PC-3 (cell line): ENCODE measurements around the gene PSMB10. TPM values are rescaled to one million over a fixed set of nuclear protein-coding genes. Genes with fewer than 3 reads are reported as not detected.

ENCODE experiments used
- ATAC-seq: fragments of 200-7000 bp; cut with Tn5 transposase; 2 replicates; pipeline ENCODE4 v1.9.1; 2020; ENCODE audit warnings: mild to moderate bottlenecking, moderate library complexity
- BruUV-seq: library from RNA; stranded (reverse); fragments of 400-500 nt; replicated peaks from 2 replicates; lab custom pipeline; 2021; lab: Mats Ljungman, UMichigan
- CTCF ChIA-PET: fragments of 300-600 bp; sonication (Branson Sonifier 250); formaldehyde crosslinking; loops from one replicate; lab custom pipeline; 2022; ENCODE audit warnings: antibody characterized with exemption; lab: Charles Lee
- POLR2A ChIA-PET: fragments of 300-600 bp; sonication (Branson Sonifier 250); formaldehyde crosslinking; loops from one replicate; lab custom pipeline; 2022; ENCODE audit warnings: antibody characterized with exemption; ENCODE audit not compliant: unreplicated experiment; lab: Charles Lee
- DNase-seq: peaks from one replicate; pipeline ENCODE4 v3.0.0-alpha.2; 2015
- H2AFZ ChIP-seq: fragments of 300-600 bp; sonication (generic); 2 replicates; pipeline ENCODE4 v1.6.0; 2016; ENCODE audit warnings: antibody characterized with exemption, low read length
- H3F3A ChIP-seq: fragments of 300-600 bp; sonication (generic); one replicate; pipeline ENCODE4 v1.6.0; 2017; ENCODE audit warnings: antibody characterized with exemption, low read length, control low read depth, mild to moderate bottlenecking; ENCODE audit not compliant: unreplicated experiment
- H3K27ac ChIP-seq: fragments of 300-600 bp; sonication (generic); 2 replicates; pipeline ENCODE4 v1.5.1; 2016; ENCODE audit warnings: mild to moderate bottlenecking, low read length
- H3K27me3 ChIP-seq: fragments of 300-600 bp; sonication (generic); 2 replicates; pipeline ENCODE4 v1.6.1; 2016; ENCODE audit warnings: low read length, mixed read lengths
- H3K36me3 ChIP-seq: fragments of 300-600 bp; sonication (generic); 2 replicates; pipeline ENCODE4 v1.6.1; 2016; ENCODE audit warnings: low read depth, mixed run types, low read length, mixed read lengths
- H3K4me1 ChIP-seq: fragments of 300-600 bp; sonication (generic); 2 replicates; pipeline ENCODE4 v1.5.1; 2016; ENCODE audit warnings: low read length; ENCODE audit not compliant: insufficient read depth
- H3K4me2 ChIP-seq: fragments of 300-600 bp; sonication (generic); 2 replicates; pipeline ENCODE4 v1.6.0; 2016; ENCODE audit warnings: low read length
- H3K4me3 ChIP-seq: fragments of 300-600 bp; sonication (generic); 2 replicates; pipeline ENCODE4 v1.5.1; 2016; ENCODE audit warnings: mild to moderate bottlenecking, low read length, mixed read lengths
- H3K79me2 ChIP-seq: fragments of 300-600 bp; sonication (generic); 2 replicates; pipeline ENCODE4 v1.6.1; 2017; ENCODE audit warnings: low read length, mixed read lengths
- H3K9ac ChIP-seq: fragments of 300-600 bp; sonication (generic); 2 replicates; pipeline ENCODE4 v1.6.0; 2016; ENCODE audit warnings: mild to moderate bottlenecking, low read length
- H3K9me2 ChIP-seq: fragments of 300-600 bp; sonication (generic); replicated peaks from 2 replicates; pipeline ENCODE4 v1.6.1; 2016; ENCODE audit warnings: mixed run types, low read length, mixed read lengths
- H3K9me3 ChIP-seq: fragments of 300-600 bp; sonication (generic); 2 replicates; pipeline ENCODE4 v1.6.1; 2016; ENCODE audit warnings: low read length, mixed read lengths
- H4K20me1 ChIP-seq: fragments of 300-600 bp; sonication (generic); 2 replicates; pipeline ENCODE4 v1.6.1; 2016; ENCODE audit warnings: low read length, mixed read lengths
- EZH2 ChIP-seq: fragments of 300-600 bp; sonication (generic); IDR thresholded peaks from one replicate; pipeline ENCODE4 v1.6.1; 2017; ENCODE audit warnings: antibody characterized with exemption, mild to moderate bottlenecking, low read length; ENCODE audit not compliant: unreplicated experiment
- EZH2phosphoT487 ChIP-seq: fragments of 300-600 bp; sonication (generic); IDR thresholded peaks from 2 replicates; pipeline ENCODE4 v1.6.1; 2018; ENCODE audit warnings: mild to moderate bottlenecking, antibody characterized with exemption, low read length, borderline replicate concordance
- intact Hi-C: fragments of 100-400 bp; cut with micrococcal nuclease; formaldehyde crosslinking; loops from 2 replicates; pipeline ENCODE4 v1.9.0; 2023
- total RNA-seq: library from RNA; depleted of rRNA; stranded (reverse); fragments of >200 nt; gene quantifications from 2 replicates; pipeline ENCODE4 v1.2.3, GENCODE V29; 2014
- TF ChIP-seq, protein P1 (sequence below): fragments of 300-600 bp; sonication (generic); conservative IDR thresholded peaks from 2 replicates; pipeline ENCODE4 v1.5.1; 2017; ENCODE audit warnings: antibody characterized with exemption, low read depth, mild to moderate bottlenecking, low read length

The PSMB10 gene
- total RNA-seq, 1 experiment from 2014 or later = 52.0 TPM

DNA sequence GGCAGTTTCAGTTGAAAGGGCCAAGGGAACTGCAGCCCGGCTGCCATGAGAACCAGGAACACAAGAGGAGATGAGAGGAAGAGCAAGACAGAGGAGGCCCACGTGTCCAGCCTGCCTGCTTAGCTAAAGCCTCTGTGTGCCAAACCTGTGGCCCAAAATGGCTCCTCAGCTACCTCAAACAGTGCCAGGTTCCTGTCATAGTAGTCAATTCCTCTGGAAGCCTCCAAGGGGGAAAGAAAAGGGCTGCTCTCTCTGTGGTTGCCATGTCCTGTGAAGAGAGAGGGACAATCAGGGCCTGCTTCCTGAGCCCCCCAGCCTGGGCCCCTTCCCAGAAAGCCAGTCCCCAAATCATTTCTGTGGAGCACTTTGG is 26.6 kb upstream of the PSMB10 start:
- peaks cover 29% of the 10 kb centered on the region for H3K79me2 ChIP-seq
- no peaks in the 10 kb centered on the region; the same call in 1 of the 2 replicates for H3K36me3 ChIP-seq
- H3K27me3 ChIP-seq = no peaks in the 10 kb centered on the region
- H3K9ac ChIP-seq = no peak overlapping the region
- H3K4me1 ChIP-seq = peaks cover 13% of the 10 kb centered on the region
- intact Hi-C loops = no loop called here
- no peak for DNase-seq
- no peak overlapping the region for H3K4me3 ChIP-seq
- BruUV-seq = no TSS peak
- no peak for ATAC-seq
- no peaks in the 10 kb centered on the region for H3K9me2 ChIP-seq
- no peaks in the 10 kb centered on the region for H3F3A ChIP-seq
- no peak overlapping the region for H3K4me2 ChIP-seq
- CTCF ChIA-PET = no interaction called here
- H4K20me1 ChIP-seq = no peaks in the 10 kb centered on the region
- H3K9me3 ChIP-seq = no peaks in the 10 kb centered on the region
- H3K27ac ChIP-seq = no peak overlapping the region
- POLR2A ChIA-PET = no interaction called here
- no peak overlapping the region for H2AFZ ChIP-seq
- TF ChIP-seq EZH2phosphoT487 = no peak
- no peak for TF ChIP-seq EZH2
- TF ChIP-seq, protein P1, sequence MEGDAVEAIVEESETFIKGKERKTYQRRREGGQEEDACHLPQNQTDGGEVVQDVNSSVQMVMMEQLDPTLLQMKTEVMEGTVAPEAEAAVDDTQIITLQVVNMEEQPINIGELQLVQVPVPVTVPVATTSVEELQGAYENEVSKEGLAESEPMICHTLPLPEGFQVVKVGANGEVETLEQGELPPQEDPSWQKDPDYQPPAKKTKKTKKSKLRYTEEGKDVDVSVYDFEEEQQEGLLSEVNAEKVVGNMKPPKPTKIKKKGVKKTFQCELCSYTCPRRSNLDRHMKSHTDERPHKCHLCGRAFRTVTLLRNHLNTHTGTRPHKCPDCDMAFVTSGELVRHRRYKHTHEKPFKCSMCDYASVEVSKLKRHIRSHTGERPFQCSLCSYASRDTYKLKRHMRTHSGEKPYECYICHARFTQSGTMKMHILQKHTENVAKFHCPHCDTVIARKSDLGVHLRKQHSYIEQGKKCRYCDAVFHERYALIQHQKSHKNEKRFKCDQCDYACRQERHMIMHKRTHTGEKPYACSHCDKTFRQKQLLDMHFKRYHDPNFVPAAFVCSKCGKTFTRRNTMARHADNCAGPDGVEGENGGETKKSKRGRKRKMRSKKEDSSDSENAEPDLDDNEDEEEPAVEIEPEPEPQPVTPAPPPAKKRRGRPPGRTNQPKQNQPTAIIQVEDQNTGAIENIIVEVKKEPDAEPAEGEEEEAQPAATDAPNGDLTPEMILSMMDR = no peak

GRCh38 chr16:67962135-67962534 is 25.5 kb upstream of the PSMB10 start:
- POLR2A ChIA-PET = no interaction called here
- H3K9ac ChIP-seq = no peak overlapping the region
- H3K9me2 ChIP-seq = no peaks in the 10 kb centered on the region
- no peak overlapping the region for H2AFZ ChIP-seq
- H3K27ac ChIP-seq = no peak overlapping the region
- no peak overlapping the region for H3K4me2 ChIP-seq
- H3K9me3 ChIP-seq = no peaks in the 10 kb centered on the region
- H3K4me1 ChIP-seq = peaks cover 9% of the 10 kb centered on the region
- intact Hi-C loops = no loop called here
- DNase-seq = no peak
- BruUV-seq = no TSS peak
- TF ChIP-seq, protein P1 = no peak
- TF ChIP-seq EZH2phosphoT487 (no peak), EZH2 (no peak)
- H3K27me3 ChIP-seq = no peaks in the 10 kb centered on the region
- H3K79me2 ChIP-seq = peaks cover 19% of the 10 kb centered on the region
- CTCF ChIA-PET = no interaction called here
- H3K4me3 ChIP-seq = no peak overlapping the region
- no peaks in the 10 kb centered on the region for H3F3A ChIP-seq
- H4K20me1 ChIP-seq = no peaks in the 10 kb centered on the region
- H3K36me3 ChIP-seq = no peaks in the 10 kb centered on the region; the same call in 1 of the 2 replicates
- ATAC-seq = no peak

- no peaks in the 10 kb centered on the region for H3F3A ChIP-seq
- DNase-seq (peak; percentile 36), ATAC-seq (no peak)
- H3K79me2 ChIP-seq = peaks cover 13% of the 10 kb centered on the region
- H3K9me2 ChIP-seq = no peaks in the 10 kb centered on the region
- peaks cover 4% of the 10 kb centered on the region for H3K4me1 ChIP-seq
- TF ChIP-seq, protein P1 = no peak
- TF ChIP-seq EZH2 = no peak
- TF ChIP-seq EZH2phosphoT487 = no peak
- intact Hi-C loops = no loop called here
- H3K9ac ChIP-seq = no peak overlapping the region
- ChIA-PET CTCF (no interaction called here), POLR2A (no interaction called here)
- BruUV-seq = no TSS peak
- no peaks in the 10 kb centered on the region for H3K9me3 ChIP-seq
- no peaks in the 10 kb centered on the region for H4K20me1 ChIP-seq
- H3K4me3 ChIP-seq = no peak overlapping the region
- H2AFZ ChIP-seq = no peak overlapping the region
- H3K4me2 ChIP-seq = no peak overlapping the region
- no peak overlapping the region for H3K27ac ChIP-seq
- no peaks in the 10 kb centered on the region; the same call in 1 of the 2 replicates for H3K36me3 ChIP-seq
- no peaks in the 10 kb centered on the region for H3K27me3 ChIP-seq
These were observed 24.9 kb upstream of the PSMB10 start for GRCh38 chr16:67961551-67961957.
